Kidney capillary endothelial cell (primary cell): ENCODE data around the gene SORL1.

ENCODE experiments used
- DNase-seq: peaks from one replicate; pipeline ENCODE4 v3.0.0-alpha.2; 2018; ENCODE audit warnings: low spot score

SORL1 gene

GRCh38 chr11:121535129-121535796 is 83.1 kb downstream of the SORL1 start:
- DNase-seq: no peak

DNA sequence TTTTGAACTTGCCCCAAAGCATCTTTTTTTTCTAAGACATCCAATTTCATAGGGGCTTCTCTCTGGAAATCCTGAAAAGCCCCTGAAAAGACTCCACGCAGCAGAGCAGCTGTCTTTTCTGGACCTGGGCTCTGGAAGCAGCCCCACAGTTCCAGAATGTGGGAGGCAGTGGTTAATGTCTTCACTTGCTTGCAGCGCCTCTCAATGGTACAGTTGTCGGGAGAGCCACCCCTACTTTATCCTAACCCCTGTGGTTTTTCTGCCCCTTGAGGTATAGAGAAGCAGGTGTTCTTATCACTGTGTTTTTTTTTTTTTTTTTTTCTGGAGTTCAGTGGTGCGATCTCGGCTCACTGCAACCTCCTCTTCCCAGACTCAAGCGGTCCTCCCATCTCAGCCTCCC is 84.0 kb downstream of the SORL1 start:
- no peak for DNase-seq

DNA sequence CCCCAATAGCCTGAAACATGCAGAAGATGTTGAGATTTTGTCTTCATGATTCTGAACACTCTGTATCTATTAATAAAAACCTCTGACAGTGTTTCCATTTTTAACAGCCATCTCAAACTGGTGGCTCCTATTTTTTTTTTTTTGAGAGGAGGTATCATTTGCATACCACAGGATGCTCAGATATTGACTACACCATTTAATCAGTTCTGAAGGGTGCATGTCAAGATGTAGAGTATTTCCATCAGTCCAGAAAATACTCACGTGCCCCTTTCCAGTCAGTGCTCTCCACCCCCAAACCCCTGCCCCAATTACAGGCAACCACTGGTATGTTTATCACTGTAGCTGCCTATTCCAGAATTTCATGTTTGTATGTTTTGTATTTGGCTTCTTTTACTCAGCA is 85.9 kb downstream of the SORL1 start:
- no peak for DNase-seq

- DNase-seq: no peak
These were observed 86.9 kb downstream of the SORL1 start for GRCh38 chr11:121539000-121539399.

DNA sequence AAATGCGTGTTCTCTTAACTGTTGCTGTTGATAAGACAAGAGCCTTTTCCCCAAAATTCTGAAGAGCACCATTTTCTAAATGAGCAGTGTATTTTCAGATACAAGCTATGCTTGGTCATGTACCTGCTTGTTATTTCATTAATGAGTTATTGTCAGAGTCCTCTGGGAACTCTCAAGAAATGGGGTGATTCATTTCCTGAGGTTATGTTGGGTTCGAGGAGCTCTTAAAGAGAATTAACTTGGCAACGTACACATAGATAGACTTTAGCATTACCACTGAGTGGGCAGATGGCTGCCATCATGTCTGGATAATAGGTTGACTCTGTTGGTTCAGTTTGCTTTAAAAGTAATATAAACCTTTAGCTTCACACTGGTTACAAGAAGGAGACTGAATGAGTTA is 88.5 kb downstream of the SORL1 start:
- peak; percentile 2 for DNase-seq

GRCh38 chr11:121543836-121544380 is 91.8 kb downstream of the SORL1 start:
- no peak for DNase-seq

DNA sequence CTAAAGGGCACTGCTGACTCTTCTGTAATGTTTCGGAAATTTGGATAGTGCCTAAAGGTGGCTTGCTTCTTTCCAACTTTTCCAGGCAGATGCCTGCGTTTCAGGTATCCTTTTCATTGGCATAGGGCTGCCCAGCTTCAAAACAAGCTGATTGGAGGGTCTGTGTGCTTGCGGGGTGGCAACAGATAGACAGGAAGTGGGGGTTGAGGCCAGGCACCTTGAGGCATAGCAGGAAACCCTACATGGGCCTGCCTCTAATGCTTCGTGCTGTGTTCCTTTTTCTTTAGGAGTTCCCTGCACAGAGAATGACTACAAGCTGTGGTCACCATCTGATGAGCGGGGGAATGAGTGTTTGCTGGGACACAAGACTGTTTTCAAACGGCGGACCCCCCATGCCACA is 92.8 kb downstream of the SORL1 start:
- DNase-seq: no peak

- no peak for DNase-seq
These were observed 95.5 kb downstream of the SORL1 start for GRCh38 chr11:121547574-121547973.

GRCh38 chr11:121550247-121551030 is 98.3 kb downstream of the SORL1 start:
- no peak for DNase-seq

GRCh38 chr11:121551463-121551862 is 99.3 kb downstream of the SORL1 start:
- DNase-seq: no peak

GRCh38 chr11:121552154-121552553 is 100.0 kb downstream of the SORL1 start:
- DNase-seq: no peak

- no peak for DNase-seq
These were observed 100.5 kb downstream of the SORL1 start for GRCh38 chr11:121552644-121553043.

DNA sequence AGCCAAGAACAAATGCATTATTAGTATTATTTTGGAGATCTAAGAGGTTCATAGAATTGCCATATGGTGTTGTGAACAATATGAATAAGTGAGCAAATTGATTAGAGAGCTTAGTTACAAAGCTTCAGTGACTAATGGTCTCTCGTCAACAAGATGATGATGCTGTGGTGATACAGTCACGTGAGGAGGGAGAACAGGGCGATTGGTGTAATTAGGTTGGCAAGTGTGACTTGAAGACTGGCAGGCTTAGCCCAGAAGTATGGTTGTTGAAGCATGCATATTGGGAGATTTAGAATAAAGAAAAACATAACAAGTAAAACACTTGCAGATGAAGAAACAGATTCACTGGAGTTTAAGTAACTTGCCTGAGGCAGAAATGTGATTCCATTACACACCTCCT is 101.3 kb downstream of the SORL1 start:
- DNase-seq: no peak

DNA sequence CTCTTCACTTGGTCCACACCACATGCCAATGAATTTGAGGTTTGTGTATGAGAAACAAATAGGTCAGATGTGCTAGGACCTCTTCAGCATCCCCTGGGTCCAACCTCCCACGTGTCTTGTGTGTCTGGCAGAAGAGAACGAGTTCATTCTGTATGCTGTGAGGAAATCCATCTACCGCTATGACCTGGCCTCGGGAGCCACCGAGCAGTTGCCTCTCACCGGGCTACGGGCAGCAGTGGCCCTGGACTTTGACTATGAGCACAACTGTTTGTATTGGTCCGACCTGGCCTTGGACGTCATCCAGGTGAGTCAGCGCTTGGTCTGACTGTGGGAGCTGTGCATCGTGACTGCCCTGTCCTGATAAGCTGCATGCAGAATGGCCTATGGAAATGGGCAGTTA is 101.7 kb downstream of the SORL1 start:
- no peak for DNase-seq

DNA sequence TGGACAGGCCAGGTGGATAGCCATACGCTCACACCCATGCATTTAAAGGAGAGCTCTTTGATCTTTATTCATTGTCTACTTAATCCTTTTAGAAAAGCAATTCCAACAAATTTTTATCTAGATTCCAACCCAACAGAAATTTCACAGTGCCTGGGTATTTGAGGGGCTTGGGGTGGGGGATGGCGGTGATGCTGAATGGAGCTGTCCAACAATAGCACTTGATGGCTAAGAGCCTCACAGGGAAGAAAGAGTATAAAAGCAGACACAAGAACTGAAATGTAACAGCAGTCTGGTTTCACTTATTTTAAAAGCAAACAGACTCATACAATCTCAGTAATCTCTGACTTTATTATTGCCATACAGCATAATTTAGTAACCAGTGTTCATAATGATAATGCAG is 102.4 kb downstream of the SORL1 start:
- DNase-seq: no peak

GRCh38 chr11:121555121-121555520 is 103.0 kb downstream of the SORL1 start:
- no peak for DNase-seq

DNA sequence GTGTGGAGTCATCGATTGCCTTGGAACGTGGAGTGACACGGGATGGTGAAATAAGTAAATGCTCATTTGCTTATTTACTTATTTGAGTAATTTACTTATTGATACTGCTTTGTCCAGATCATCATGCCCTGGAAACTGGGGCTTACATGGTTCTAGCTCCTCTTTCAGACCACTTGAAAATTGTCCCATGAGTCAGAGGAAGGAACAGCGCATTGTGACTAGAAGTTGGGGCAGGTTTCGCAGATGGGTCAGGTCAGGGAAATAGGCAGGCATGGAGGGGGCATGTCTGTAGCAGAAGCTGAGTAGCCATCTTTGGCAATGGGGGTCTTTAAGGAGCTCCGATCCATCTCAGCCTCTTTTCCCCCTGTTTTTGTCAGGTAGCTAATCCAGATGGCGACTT is 104.8 kb downstream of the SORL1 start:
- no peak for DNase-seq

GRCh38 chr11:121557348-121557747 is 105.2 kb downstream of the SORL1 start:
- no peak for DNase-seq

- no peak for DNase-seq
These were observed 107.6 kb downstream of the SORL1 start for GRCh38 chr11:121559606-121560200.

DNA sequence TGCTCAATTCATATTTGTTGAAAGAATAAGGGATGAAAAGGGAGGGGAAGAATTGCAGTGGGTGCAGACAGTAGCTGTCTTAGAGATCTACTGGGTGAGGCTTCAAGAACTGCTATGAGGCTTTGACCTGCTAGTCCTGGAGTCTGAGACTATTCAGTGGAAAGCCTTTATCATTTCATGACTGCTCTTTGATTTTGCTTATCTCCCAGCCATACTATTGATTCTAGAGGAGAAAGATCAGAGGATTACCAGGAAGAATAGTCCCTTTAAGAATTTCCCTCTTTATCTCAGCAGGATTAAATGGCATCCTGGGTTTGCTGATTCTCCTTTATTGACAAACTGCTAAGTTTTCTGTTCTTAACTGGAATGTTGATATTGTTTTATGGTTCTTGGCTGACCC is 108.1 kb downstream of the SORL1 start:
- DNase-seq: no peak

DNA sequence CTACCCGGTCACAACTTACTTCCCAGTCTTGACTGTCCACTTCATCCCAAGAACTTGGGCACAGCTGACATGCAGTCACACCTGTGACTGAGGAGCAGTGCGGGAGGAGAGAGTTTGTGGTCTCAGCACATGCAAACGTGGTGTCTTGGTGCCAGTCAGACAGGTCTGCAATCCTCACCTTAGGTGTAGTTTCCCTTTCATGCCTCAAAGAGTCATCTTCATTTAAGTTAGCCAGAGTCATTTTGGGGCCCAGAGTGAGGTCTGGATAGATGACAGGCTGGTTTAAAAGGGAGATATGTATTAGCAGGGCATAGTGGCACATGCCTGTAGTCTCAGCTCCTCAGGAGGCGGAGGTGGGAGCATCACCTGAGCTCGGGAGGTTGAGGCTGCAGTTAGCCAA is 109.1 kb downstream of the SORL1 start:
- DNase-seq: no peak

- no peak for DNase-seq
These were observed 109.6 kb downstream of the SORL1 start for GRCh38 chr11:121561716-121562115.

DNA sequence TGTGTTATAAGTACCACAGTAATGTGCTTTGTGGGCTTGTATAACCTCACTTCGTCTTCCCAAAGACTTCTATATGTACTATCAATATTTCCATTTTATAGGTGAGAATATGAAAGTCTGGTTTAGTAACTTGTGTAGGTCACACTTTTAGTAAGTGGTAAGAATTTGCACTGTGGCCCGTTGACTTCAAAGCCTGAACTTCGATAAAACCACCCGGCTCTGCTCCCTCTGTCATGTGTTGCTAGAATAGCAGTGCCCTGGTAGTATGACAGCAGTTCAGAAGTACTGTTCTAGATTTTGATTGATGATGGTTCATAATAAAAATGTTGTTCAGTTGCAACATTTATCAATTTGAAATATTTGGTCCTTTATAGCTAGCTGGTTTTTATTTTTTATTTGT is 110.9 kb downstream of the SORL1 start:
- no peak for DNase-seq
